K562 (cell line): ENCODE results near the gene ADAMTS10. TPM values are rescaled to one million over a fixed set of nuclear protein-coding genes. Genes with fewer than 3 reads are reported as not detected.

Experiments used
- ELK1 ChIP-seq: sonication (generic); formaldehyde crosslinking; IDR thresholded peaks from 2 replicates; pipeline ENCODE4 v1.8.1; 2022; ENCODE audit warnings: missing genetic modification reagents
- HCFC1 ChIP-seq: IDR thresholded peaks from 2 replicates; pipeline ENCODE4 v1.6.1; 2012; ENCODE audit warnings: low read depth, low read length, improper control_type of control experiment
- HNRNPUL1 ChIP-seq: fragments of 200-400 bp; formaldehyde crosslinking; IDR thresholded peaks from 2 replicates; pipeline ENCODE4 v1.6.1; 2017; ENCODE audit warnings: low read length
- RBM25 ChIP-seq: fragments of 200-400 bp; formaldehyde crosslinking; IDR thresholded peaks from 2 replicates; pipeline ENCODE4 v1.6.1; 2018; ENCODE audit warnings: low read length, low read depth, moderate library complexity; ENCODE audit not compliant: severe bottlenecking
- REST ChIP-seq, 2 experiments: fragments of 450-650 bp; formaldehyde crosslinking in 1 of 2; IDR thresholded peaks; 2 replicates each; pipeline versions ENCODE4 v1.4.0 to v1.6.1; 2014 to 2020; ENCODE audit warnings: mild to moderate bottlenecking in 2 of 2, borderline replicate concordance in 1 of 2, low read depth in 1 of 2
- SETDB1 ChIP-seq: IDR thresholded peaks from one replicate; pipeline ENCODE4 v1.6.1; 2012; ENCODE audit warnings: low read length, control low read depth, inconsistent platforms
- SMAD2 ChIP-seq: fragments of 150-350 bp; IDR thresholded peaks from 2 replicates; pipeline ENCODE4 v1.6.1; 2014; ENCODE audit warnings: low read depth, mild to moderate bottlenecking, low read length
- SMAD4 ChIP-seq: fragments of 250-450 bp; sonication (Bioruptor Pico); conservative IDR thresholded peaks from 2 replicates; pipeline ENCODE4 v1.8.0; 2021; ENCODE audit warnings: inconsistent platforms, mild to moderate bottlenecking, moderate library complexity
- TCF3 ChIP-seq: sonication (generic); formaldehyde crosslinking; IDR thresholded peaks from 2 replicates; pipeline ENCODE4 v1.4.0; 2020; ENCODE audit warnings: mild to moderate bottlenecking, missing genetic modification reagents
- USF2 ChIP-seq: sonication (generic); formaldehyde crosslinking; IDR thresholded peaks from 2 replicates; pipeline ENCODE4 v1.5.0; 2020; ENCODE audit warnings: missing genetic modification reagents
- ZNF232 ChIP-seq: sonication (generic); formaldehyde crosslinking; IDR thresholded peaks from 2 replicates; pipeline ENCODE4 v1.8.0; 2022; ENCODE audit warnings: mild to moderate bottlenecking, missing genetic modification reagents
- ZNF609 ChIP-seq: sonication (generic); formaldehyde crosslinking; IDR thresholded peaks from 2 replicates; pipeline ENCODE4 v1.8.1; 2023; ENCODE audit warnings: missing genetic modification reagents, mild to moderate bottlenecking, borderline replicate concordance
- polyA plus RNA-seq, 8 experiments: library from polyadenylated mRNA; depleted of rRNA in 4 of 8; stranded (reverse) in 5 of 8; unstranded in 3 of 8; fragments of >200 nt; fragmentation: Nextera tagmentation in 2 of 8; fragmentation: Illumina TruSeq in 1 of 8; extraction: Ambion mirVana in 2 of 8; extraction: Trizol in 1 of 8; gene quantifications; 2 replicates each; pipeline versions ENCODE4 v1.2.1 to v1.2.3, GENCODE V29; 2011 to 2014; ENCODE audit warnings: inconsistent platforms in 1 of 8, missing spikeins in 1 of 8
- total RNA-seq, 7 experiments: library from RNA; depleted of rRNA in 6 of 7; stranded (reverse); fragments of >200 nt in 6 of 7; fragmentation: Illumina TruSeq in 2 of 7; extraction: Trizol in 2 of 7; gene quantifications; 2 replicates each; pipeline versions ENCODE4 v1.2.1 to v1.2.3, GENCODE V29; 2011 to 2021; ENCODE audit warnings: low replicate concordance in 1 of 7

Gene ADAMTS10
- total and polyA plus RNA-seq, 9 of the 15 experiments (the other 6 are each of a cell fraction or from before 2014, with no cell fraction given) = 0.33 to 1.8 (median 0.57) TPM; not detected in 4

GRCh38 chr19:8592231-8593009, 18.1 kb downstream of the ADAMTS10 start (continued):
- no peak for TF ChIP-seq REST (IDR thresholded peaks at IDR 0.05; ENCODE audit: borderline replicate concordance)
- TF ChIP-seq REST (CRISPR knock-in tag; IDR thresholded peaks at IDR 0.05; ENCODE audit: low read depth) = no peak
- TF ChIP-seq ZNF609 (CRISPR knock-in tag) = no peak
- TF ChIP-seq SMAD2 = no peak
- no peak for TF ChIP-seq SETDB1
- TF ChIP-seq RBM25 = no peak
- no peak for TF ChIP-seq ELK1
- TF ChIP-seq HCFC1 = no peak
- no peak for TF ChIP-seq SMAD4 (CRISPR knock-in tag)
- TF ChIP-seq ZNF232 (CRISPR knock-in tag) = no peak
- TF ChIP-seq HNRNPUL1 = no peak
- no peak for TF ChIP-seq TCF3 (CRISPR knock-in tag)
- no peak for TF ChIP-seq USF2
